ENCODE measurements around the gene ASTN2.

The ASTN2 gene

GRCh38 chr9:116712781-116713180 is 702.1 kb downstream of the ASTN2 start:
- WGBS, 2 donors (ENCODE audit: extremely low coverage in 2 of 2, insufficient read length in 2 of 2, insufficient replicate concordance in 1 of 2), result no CpG with 5 or more reads among the region's 3 CpGs
- Histone ChIP-seq H3K9me3 (replicated peaks in 1 of 2; ENCODE audit: control insufficient read depth in 2 of 2, insufficient read depth in 1 of 2, low read depth in 1 of 2, low read length in 2 of 2) (no peaks in the 10 kb centered on the region), H3K18ac (ENCODE audit: low read length) (no peak overlapping the region), H3K4me2 (ENCODE audit: insufficient read depth, low read length, poor library complexity, severe bottlenecking) (no peak overlapping the region), H3K27me3 (ENCODE audit: control insufficient read depth in 3 of 3, insufficient read depth in 3 of 3, low read depth in 1 of 3, low read length in 3 of 3) (no peaks in the 10 kb centered on the region), H3K23ac (ENCODE audit: low read depth, low read length, poor library complexity) (no peak overlapping the region), H2BK15ac (ENCODE audit: low read length) (no peak overlapping the region), H3K4me1 (ENCODE audit: control insufficient read depth in 2 of 2, insufficient read depth in 1 of 2, low read depth in 1 of 2, low read length in 2 of 2) (peaks cover 0 to 4% of the 10 kb centered on the region in 2 donors), H2BK5ac (ENCODE audit: low read length) (no peak overlapping the region), H2AFZ (ENCODE audit: low read length) (no peak overlapping the region), H3K4ac (ENCODE audit: low read length) (no peak overlapping the region), H3K4me3 (ENCODE audit: low read length in 2 of 2) (no peak overlapping the region), H3K27ac (replicated peaks; ENCODE audit: low read length) (no peak overlapping the region), H2BK12ac (ENCODE audit: low read length) (no peak overlapping the region), H3K9ac (ENCODE audit: low read depth, low read length, poor library complexity) (no peak overlapping the region), H3K79me1 (ENCODE audit: low read depth, low read length) (no peaks in the 10 kb centered on the region), H3K14ac (ENCODE audit: low read length) (no peak overlapping the region), H2BK120ac (ENCODE audit: low read depth, low read length) (no peak overlapping the region), H4K91ac (ENCODE audit: low read depth, low read length, poor library complexity) (no peak overlapping the region), H2AK5ac (ENCODE audit: low read depth, low read length) (no peak overlapping the region), H4K8ac (ENCODE audit: low read depth, low read length) (no peak overlapping the region), H3K36me3 (replicated peaks in 1 of 2; ENCODE audit: control insufficient read depth in 2 of 2, insufficient read depth in 2 of 2, low read length in 2 of 2) (no peaks in the 10 kb centered on the region)
- DNase-seq (ENCODE audit: low spot score), result no peak

DNA sequence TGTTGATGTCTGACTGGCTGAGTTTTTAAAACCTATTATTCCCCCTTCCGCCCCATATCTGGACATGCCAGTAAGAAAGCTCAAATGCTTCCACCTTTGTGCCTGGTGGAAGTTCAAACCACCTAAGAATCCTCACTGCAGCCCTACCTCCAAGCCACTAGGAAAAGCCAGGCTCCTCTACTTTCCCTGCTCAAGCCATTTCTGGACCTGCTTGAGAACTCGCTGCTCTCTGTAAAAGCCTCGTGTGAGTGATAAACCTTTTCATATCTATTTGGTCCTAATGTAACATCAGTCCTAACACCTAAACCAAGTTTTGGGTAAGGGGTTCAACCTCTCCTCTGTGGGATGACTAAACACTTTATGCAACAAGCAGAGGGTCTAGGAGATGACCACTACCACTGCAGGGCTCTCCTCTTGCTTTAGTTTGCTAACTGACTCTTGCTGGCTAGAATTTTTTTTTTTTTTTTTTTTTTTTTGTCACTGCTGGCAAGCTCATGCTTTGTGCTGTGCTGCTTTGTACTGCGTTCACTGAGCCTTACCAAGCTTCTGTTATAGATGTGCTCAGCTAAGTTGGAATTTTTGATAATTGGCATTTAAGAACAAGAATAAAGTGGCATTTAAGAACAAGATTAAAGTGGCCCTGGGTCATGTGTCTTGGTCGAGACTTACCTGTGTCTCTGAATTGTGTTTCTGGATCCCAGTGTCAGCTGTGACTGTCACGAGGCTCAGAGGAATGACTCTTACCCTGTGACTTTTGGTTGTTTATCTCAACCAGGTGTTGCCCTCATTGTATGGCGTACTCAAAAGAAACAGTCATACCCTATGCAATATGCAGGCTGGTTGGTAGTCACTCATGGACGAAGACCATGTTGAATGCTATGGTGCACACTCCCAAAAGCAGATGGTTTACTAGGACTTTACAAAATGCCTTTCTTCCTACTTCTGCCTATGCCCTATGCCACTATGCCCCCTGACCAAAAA is 708.3 kb downstream of the ASTN2 start:
- Histone ChIP-seq H3K4me1 (ENCODE audit: control insufficient read depth in 2 of 2, insufficient read depth in 1 of 2, low read depth in 1 of 2, low read length in 2 of 2) (peaks cover 0 to 2% of the 10 kb centered on the region in 2 donors), H3K9me3 (replicated peaks in 1 of 2; ENCODE audit: control insufficient read depth in 2 of 2, insufficient read depth in 1 of 2, low read depth in 1 of 2, low read length in 2 of 2) (peaks cover 0 to 1% of the 10 kb centered on the region in 2 donors), H2AFZ (ENCODE audit: low read length) (no peak overlapping the region), H3K79me1 (ENCODE audit: low read depth, low read length) (no peaks in the 10 kb centered on the region), H2BK5ac (ENCODE audit: low read length) (no peak overlapping the region), H2BK120ac (ENCODE audit: low read depth, low read length) (no peak overlapping the region), H3K18ac (ENCODE audit: low read length) (no peak overlapping the region), H4K91ac (ENCODE audit: low read depth, low read length, poor library complexity) (no peak overlapping the region), H3K27ac (replicated peaks; ENCODE audit: low read length) (no peak overlapping the region), H2AK5ac (ENCODE audit: low read depth, low read length) (no peak overlapping the region), H2BK12ac (ENCODE audit: low read length) (no peak overlapping the region), H3K27me3 (ENCODE audit: control insufficient read depth in 3 of 3, insufficient read depth in 3 of 3, low read depth in 1 of 3, low read length in 3 of 3) (no peaks in the 10 kb centered on the region), H4K8ac (ENCODE audit: low read depth, low read length) (no peak overlapping the region), H3K4me3 (ENCODE audit: low read length in 2 of 2) (no peak overlapping the region), H3K23ac (ENCODE audit: low read depth, low read length, poor library complexity) (no peak overlapping the region), H2BK15ac (ENCODE audit: low read length) (no peak overlapping the region), H3K36me3 (replicated peaks in 1 of 2; ENCODE audit: control insufficient read depth in 2 of 2, insufficient read depth in 2 of 2, low read length in 2 of 2) (peaks cover 0 to 9% of the 10 kb centered on the region in 2 donors), H3K4ac (ENCODE audit: low read length) (no peak overlapping the region), H3K4me2 (ENCODE audit: insufficient read depth, low read length, poor library complexity, severe bottlenecking) (no peak overlapping the region), H3K9ac (ENCODE audit: low read depth, low read length, poor library complexity) (no peak overlapping the region), H3K14ac (ENCODE audit: low read length) (no peak overlapping the region)
- no peak for DNase-seq (ENCODE audit: low spot score)
- WGBS, 2 donors (ENCODE audit: extremely low coverage in 2 of 2, insufficient read length in 2 of 2, insufficient replicate concordance in 1 of 2), result no CpG with 5 or more reads among the region's 8 CpGs

- DNase-seq (ENCODE audit: low spot score), result no peak
- Histone ChIP-seq H3K27me3 (ENCODE audit: control insufficient read depth in 3 of 3, insufficient read depth in 3 of 3, low read depth in 1 of 3, low read length in 3 of 3) (no peaks in the 10 kb centered on the region), H2AK5ac (ENCODE audit: low read depth, low read length) (no peak overlapping the region), H2BK5ac (ENCODE audit: low read length) (no peak overlapping the region), H3K4me3 (ENCODE audit: low read length in 2 of 2) (no peak overlapping the region), H3K18ac (ENCODE audit: low read length) (no peak overlapping the region), H3K79me1 (ENCODE audit: low read depth, low read length) (no peaks in the 10 kb centered on the region), H2AFZ (ENCODE audit: low read length) (no peak overlapping the region), H2BK15ac (ENCODE audit: low read length) (no peak overlapping the region), H2BK120ac (ENCODE audit: low read depth, low read length) (no peak overlapping the region), H3K14ac (ENCODE audit: low read length) (no peak overlapping the region), H3K23ac (ENCODE audit: low read depth, low read length, poor library complexity) (no peak overlapping the region), H3K9ac (ENCODE audit: low read depth, low read length, poor library complexity) (no peak overlapping the region), H3K36me3 (replicated peaks in 1 of 2; ENCODE audit: control insufficient read depth in 2 of 2, insufficient read depth in 2 of 2, low read length in 2 of 2) (peaks cover 1 to 17% of the 10 kb centered on the region in 2 donors), H3K4ac (ENCODE audit: low read length) (no peak overlapping the region), H3K4me2 (ENCODE audit: insufficient read depth, low read length, poor library complexity, severe bottlenecking) (no peak overlapping the region), H3K9me3 (replicated peaks in 1 of 2; ENCODE audit: control insufficient read depth in 2 of 2, insufficient read depth in 1 of 2, low read depth in 1 of 2, low read length in 2 of 2) (peaks cover 0 to 1% of the 10 kb centered on the region in 2 donors), H4K8ac (ENCODE audit: low read depth, low read length) (no peak overlapping the region), H4K91ac (ENCODE audit: low read depth, low read length, poor library complexity) (no peak overlapping the region), H3K4me1 (ENCODE audit: control insufficient read depth in 2 of 2, insufficient read depth in 1 of 2, low read depth in 1 of 2, low read length in 2 of 2) (peaks cover 0 to 2% of the 10 kb centered on the region in 2 donors), H3K27ac (replicated peaks; ENCODE audit: low read length) (no peak overlapping the region), H2BK12ac (ENCODE audit: low read length) (no peak overlapping the region)
- WGBS, 2 donors (ENCODE audit: extremely low coverage in 2 of 2, insufficient read length in 2 of 2, insufficient replicate concordance in 1 of 2), result no CpG with 5 or more reads among the region's 1 CpG
Observed at GRCh38 chr9:116705531-116705930, 709.3 kb downstream of the ASTN2 start.

- H4K91ac ChIP-seq (ENCODE audit: low read depth, low read length, poor library complexity), result no peak overlapping the region
- H3K4me3 ChIP-seq (ENCODE audit: low read length in 2 of 2), result no peak overlapping the region
- no peak overlapping the region for H3K14ac ChIP-seq (ENCODE audit: low read length)
- H2AFZ ChIP-seq (ENCODE audit: low read length), result no peak overlapping the region
- H2BK15ac ChIP-seq (ENCODE audit: low read length), result no peak overlapping the region
- no peak overlapping the region for H3K23ac ChIP-seq (ENCODE audit: low read depth, low read length, poor library complexity)
- peaks cover 5 to 28% of the 10 kb centered on the region in 2 donors for H3K36me3 ChIP-seq (replicated peaks in 1 of 2; ENCODE audit: control insufficient read depth in 2 of 2, insufficient read depth in 2 of 2, low read length in 2 of 2)
- H3K18ac ChIP-seq (ENCODE audit: low read length), result no peak overlapping the region
- H3K9me3 ChIP-seq (replicated peaks in 1 of 2; ENCODE audit: control insufficient read depth in 2 of 2, insufficient read depth in 1 of 2, low read depth in 1 of 2, low read length in 2 of 2), result peaks cover 0 to 1% of the 10 kb centered on the region in 2 donors
- no peaks in the 10 kb centered on the region for H3K27me3 ChIP-seq (ENCODE audit: control insufficient read depth in 3 of 3, insufficient read depth in 3 of 3, low read depth in 1 of 3, low read length in 3 of 3)
- peaks cover 0 to 2% of the 10 kb centered on the region in 2 donors for H3K4me1 ChIP-seq (ENCODE audit: control insufficient read depth in 2 of 2, insufficient read depth in 1 of 2, low read depth in 1 of 2, low read length in 2 of 2)
- H4K8ac ChIP-seq (ENCODE audit: low read depth, low read length), result no peak overlapping the region
- no peak for DNase-seq (ENCODE audit: low spot score)
- no peak overlapping the region for H3K4me2 ChIP-seq (ENCODE audit: insufficient read depth, low read length, poor library complexity, severe bottlenecking)
- no peak overlapping the region for H2BK120ac ChIP-seq (ENCODE audit: low read depth, low read length)
- H3K79me1 ChIP-seq (ENCODE audit: low read depth, low read length), result no peaks in the 10 kb centered on the region
- no peak overlapping the region for H3K27ac ChIP-seq (replicated peaks; ENCODE audit: low read length)
- no peak overlapping the region for H2BK5ac ChIP-seq (ENCODE audit: low read length)
- no peak overlapping the region for H3K4ac ChIP-seq (ENCODE audit: low read length)
- no peak overlapping the region for H2AK5ac ChIP-seq (ENCODE audit: low read depth, low read length)
- no peak overlapping the region for H3K9ac ChIP-seq (ENCODE audit: low read depth, low read length, poor library complexity)
- no peak overlapping the region for H2BK12ac ChIP-seq (ENCODE audit: low read length)
Observed at GRCh38 chr9:116704470-116704869, 710.4 kb downstream of the ASTN2 start.
